Measurements from ENCODE around the gene SCYGR3. TPM values are rescaled to one million over a fixed set of nuclear protein-coding genes. Genes with fewer than 3 reads are reported as not detected.

The SCYGR3 gene
- total and polyA plus RNA-seq, 2 of the 13 experiments (the other 11 are each of a cell fraction or from before 2014, with no cell fraction given), result not detected

- TF ChIP-seq HMGXB4 (CRISPR knock-in tag; IDR thresholded peaks at IDR 0.05; ENCODE audit: borderline replicate concordance in 1 of 2, low read depth in 1 of 2), result no peak
- peak; percentile 91 for TF ChIP-seq HOMEZ (CRISPR knock-in tag; IDR thresholded peaks at IDR 0.05; ENCODE audit: low read depth)
- no peak for TF ChIP-seq SIN3B (IDR thresholded peaks at IDR 0.05; ENCODE audit: low read length)
- TF ChIP-seq ZNF605 (CRISPR knock-in tag; IDR thresholded peaks at IDR 0.05), result no peak
- no peak for TF ChIP-seq ZBTB7B (CRISPR knock-in tag; IDR thresholded peaks at IDR 0.05)
- no peak for TF ChIP-seq ARNTL (CRISPR knock-in tag; IDR thresholded peaks at IDR 0.05)
- no peak for TF ChIP-seq BCL3 (CRISPR knock-in tag; IDR thresholded peaks at IDR 0.05)
- TF ChIP-seq SRF (IDR thresholded peaks at IDR 0.05; ENCODE audit: low read depth, low read length), result no peak
- peak; percentile 30; the same call in 1 of the 2 replicates for TF ChIP-seq FOXA3 (CRISPR knock-in tag; IDR thresholded peaks at IDR 0.05)
- no peak for TF ChIP-seq SUZ12 (IDR thresholded peaks at IDR 0.05; ENCODE audit: low read depth, low read length)
- TF ChIP-seq ZNF564 (CRISPR knock-in tag; IDR thresholded peaks at IDR 0.05), result no peak
- no peak for TF ChIP-seq ZBED4 (CRISPR knock-in tag; IDR thresholded peaks at IDR 0.05; ENCODE audit: borderline replicate concordance)
- peak; percentile 56 for TF ChIP-seq GATAD2A (CRISPR knock-in tag; IDR thresholded peaks at IDR 0.05)
- TF ChIP-seq NFATC3 (CRISPR knock-in tag; IDR thresholded peaks at IDR 0.05), result no peak
- no peak for TF ChIP-seq E2F1 (CRISPR knock-in tag; IDR thresholded peaks at IDR 0.05)
- TF ChIP-seq TEF (CRISPR knock-in tag; IDR thresholded peaks at IDR 0.05), result no peak
- no peak for TF ChIP-seq MZF1 (CRISPR knock-in tag; IDR thresholded peaks at IDR 0.05; ENCODE audit: borderline replicate concordance)
- no peak for TF ChIP-seq KLF16 (CRISPR knock-in tag; IDR thresholded peaks at IDR 0.05)
- no peak for TF ChIP-seq FOXO1 (CRISPR knock-in tag; IDR thresholded peaks at IDR 0.05)
- TF ChIP-seq ZMAT5 (CRISPR knock-in tag; IDR thresholded peaks at IDR 0.05; ENCODE audit: borderline replicate concordance, low read depth), result no peak
- TF ChIP-seq SMAD9 (CRISPR knock-in tag; IDR thresholded peaks at IDR 0.05), result no peak
Measured at GRCh38 chr2:227655454-227655853, 40.8 kb upstream of the SCYGR3 start (continued).
